LNCAP (cell line): ENCODE results near the gene ZNF281.

Source experiments
- CTCF ChIP-seq: fragments of 450-650 bp; IDR thresholded peaks from 2 replicates; pipeline ENCODE4 v1.5.1; 2017; ENCODE audit warnings: mild to moderate bottlenecking

Gene ZNF281

GRCh38 chr1:200401263-200401662 is 8.6 kb downstream of the ZNF281 start:
- TF ChIP-seq CTCF, result no peak

- TF ChIP-seq CTCF, result no peak
Measured at GRCh38 chr1:200400556-200400955, 9.3 kb downstream of the ZNF281 start.

GRCh38 chr1:200399860-200400259 is 10.0 kb downstream of the ZNF281 start:
- TF ChIP-seq CTCF, result no peak

GRCh38 chr1:200398373-200398772 is 11.5 kb downstream of the ZNF281 start:
- no peak for TF ChIP-seq CTCF

GRCh38 chr1:200392625-200393185 is 17.1 kb downstream of the ZNF281 start:
- no peak for TF ChIP-seq CTCF

GRCh38 chr1:200391747-200392146 is 18.1 kb downstream of the ZNF281 start:
- TF ChIP-seq CTCF, result no peak

GRCh38 chr1:200388791-200389190 is 21.0 kb downstream of the ZNF281 start:
- no peak for TF ChIP-seq CTCF

- no peak for TF ChIP-seq CTCF
Measured at GRCh38 chr1:200386416-200386815, 23.4 kb downstream of the ZNF281 start.
